ENCODE data around the gene MCM9. TPM values are rescaled to one million over a fixed set of nuclear protein-coding genes. Genes with fewer than 3 reads are reported as not detected.

The MCM9 gene
- total and polyA plus RNA-seq, 12 donors, result 1.5 to 7.8 (median 5.2) TPM

DNA sequence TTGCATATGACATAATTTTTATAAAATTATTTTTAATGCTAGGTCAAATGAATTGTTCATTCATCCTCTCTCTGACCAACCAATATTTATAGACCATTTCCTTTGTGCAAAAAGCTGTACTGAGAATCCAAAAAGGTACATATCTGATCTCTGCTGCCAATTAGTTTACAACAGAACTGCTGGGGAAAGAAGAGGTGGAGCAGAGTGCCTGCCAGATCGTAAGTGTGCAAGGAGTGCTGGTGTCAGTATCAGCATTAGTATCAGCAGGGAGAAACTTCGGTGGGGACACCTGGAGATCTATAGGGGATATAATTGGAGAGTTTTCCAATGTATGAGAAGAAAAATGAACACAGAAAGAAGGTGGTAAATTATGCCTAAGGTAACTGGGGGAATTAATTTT, 104.3 kb downstream of the MCM9 start:
- intact Hi-C loops (cut with DNase I), result no loop called here
- Histone ChIP-seq H3K9me3 (peaks cover 0 to 18% (median 0%) of the 10 kb centered on the region in 11 donors), H3K4me1 (peaks cover 0 to 4% (median 0%) of the 10 kb centered on the region in 9 donors), H3K36me3 (peaks cover 0 to 38% (median 22%) of the 10 kb centered on the region in 9 donors), H3K4me3 (no peak overlapping the region), H3K27ac (no peak overlapping the region), H3K27me3 (no peaks in the 10 kb centered on the region)
- DNase-seq (no peak), ATAC-seq (no peak)
- WGBS, 2 donors, result 73 to 74% methylated on average over 2 of the region's 2 CpGs
- TF ChIP-seq, protein P1, sequence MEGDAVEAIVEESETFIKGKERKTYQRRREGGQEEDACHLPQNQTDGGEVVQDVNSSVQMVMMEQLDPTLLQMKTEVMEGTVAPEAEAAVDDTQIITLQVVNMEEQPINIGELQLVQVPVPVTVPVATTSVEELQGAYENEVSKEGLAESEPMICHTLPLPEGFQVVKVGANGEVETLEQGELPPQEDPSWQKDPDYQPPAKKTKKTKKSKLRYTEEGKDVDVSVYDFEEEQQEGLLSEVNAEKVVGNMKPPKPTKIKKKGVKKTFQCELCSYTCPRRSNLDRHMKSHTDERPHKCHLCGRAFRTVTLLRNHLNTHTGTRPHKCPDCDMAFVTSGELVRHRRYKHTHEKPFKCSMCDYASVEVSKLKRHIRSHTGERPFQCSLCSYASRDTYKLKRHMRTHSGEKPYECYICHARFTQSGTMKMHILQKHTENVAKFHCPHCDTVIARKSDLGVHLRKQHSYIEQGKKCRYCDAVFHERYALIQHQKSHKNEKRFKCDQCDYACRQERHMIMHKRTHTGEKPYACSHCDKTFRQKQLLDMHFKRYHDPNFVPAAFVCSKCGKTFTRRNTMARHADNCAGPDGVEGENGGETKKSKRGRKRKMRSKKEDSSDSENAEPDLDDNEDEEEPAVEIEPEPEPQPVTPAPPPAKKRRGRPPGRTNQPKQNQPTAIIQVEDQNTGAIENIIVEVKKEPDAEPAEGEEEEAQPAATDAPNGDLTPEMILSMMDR (IDR thresholded peaks at IDR 0.05), result no peak

DNA sequence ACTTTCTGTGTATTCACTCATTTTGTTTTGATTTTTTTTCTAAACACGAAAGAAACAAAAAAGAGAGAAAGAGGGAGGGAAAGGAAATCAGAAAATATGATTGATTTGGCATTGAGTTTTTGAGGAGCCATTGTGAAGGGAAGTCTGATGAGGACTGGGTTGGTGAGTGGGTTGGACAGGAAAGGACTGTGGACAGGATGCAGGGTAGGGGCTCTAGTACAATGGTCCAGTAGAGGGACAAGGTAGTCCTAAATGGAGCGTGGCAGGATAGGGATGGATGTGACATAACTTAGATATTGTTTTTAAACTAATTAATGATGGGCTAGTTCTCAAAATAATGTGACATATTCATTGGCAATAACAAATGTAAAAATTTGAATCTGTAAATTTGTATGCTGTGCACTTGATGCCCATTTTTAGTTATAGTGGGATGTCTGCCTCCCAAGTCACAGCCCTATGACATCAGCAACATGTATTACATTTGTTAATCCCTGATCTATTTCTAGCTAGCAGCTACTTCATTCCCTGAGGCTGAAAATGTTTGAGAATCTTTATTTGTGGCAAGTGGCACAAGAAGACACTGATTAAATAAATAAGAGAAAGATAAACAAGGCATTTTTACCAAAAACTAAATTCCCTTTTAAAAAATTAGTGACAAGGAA, 105.0 kb downstream of the MCM9 start:
- Histone ChIP-seq H3K9me3 (peaks cover 0 to 10% (median 0%) of the 10 kb centered on the region in 11 donors), H3K4me3 (no peak overlapping the region), H3K36me3 (peaks cover 0 to 45% (median 23%) of the 10 kb centered on the region in 9 donors), H3K27me3 (no peaks in the 10 kb centered on the region), H3K27ac (no peak overlapping the region), H3K4me1 (peaks cover 0 to 4% (median 0%) of the 10 kb centered on the region in 9 donors)
- 84 to 85% methylated on average over 2 of the region's 2 CpGs for WGBS, 2 donors
- DNase-seq, result no peak
- TF ChIP-seq, protein P1 (IDR thresholded peaks at IDR 0.05), result no peak
- intact Hi-C loops (cut with DNase I), result no loop called here
- no peak for ATAC-seq

DNA sequence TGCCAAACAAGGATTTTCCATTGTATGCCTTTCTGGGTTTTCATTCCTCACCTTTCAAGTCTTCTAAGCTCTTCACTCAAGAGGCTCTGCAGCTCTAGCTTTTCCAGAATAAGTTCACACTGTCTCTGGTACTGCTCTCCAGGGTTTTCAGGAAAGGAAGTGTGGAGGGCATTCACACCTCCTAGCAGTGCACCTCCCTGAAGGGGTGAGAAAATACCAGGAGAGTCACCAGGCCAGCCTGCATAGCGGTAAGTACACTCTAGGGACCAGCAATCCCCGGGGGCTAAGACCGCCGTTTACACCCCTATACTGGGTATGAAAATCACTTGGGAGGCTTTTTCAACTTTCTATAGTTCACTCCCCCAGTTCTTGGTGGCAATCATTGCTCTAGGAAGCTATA, 108.9 kb downstream of the MCM9 start:
- ATAC-seq (no peak), DNase-seq (no peak)
- Histone ChIP-seq H3K27ac (no peak overlapping the region), H3K4me1 (peaks cover 0 to 4% (median 0%) of the 10 kb centered on the region in 9 donors), H3K4me3 (no peak overlapping the region), H3K36me3 (peaks cover 0 to 81% (median 23%) of the 10 kb centered on the region in 9 donors), H3K9me3 (no peaks in the 10 kb centered on the region), H3K27me3 (no peaks in the 10 kb centered on the region)
- intact Hi-C loops (cut with DNase I), result no loop called here
- TF ChIP-seq, protein P1 (IDR thresholded peaks at IDR 0.05), result no peak
- 91 to 92% methylated on average over 4 of the region's 4 CpGs for WGBS, 2 donors

DNA sequence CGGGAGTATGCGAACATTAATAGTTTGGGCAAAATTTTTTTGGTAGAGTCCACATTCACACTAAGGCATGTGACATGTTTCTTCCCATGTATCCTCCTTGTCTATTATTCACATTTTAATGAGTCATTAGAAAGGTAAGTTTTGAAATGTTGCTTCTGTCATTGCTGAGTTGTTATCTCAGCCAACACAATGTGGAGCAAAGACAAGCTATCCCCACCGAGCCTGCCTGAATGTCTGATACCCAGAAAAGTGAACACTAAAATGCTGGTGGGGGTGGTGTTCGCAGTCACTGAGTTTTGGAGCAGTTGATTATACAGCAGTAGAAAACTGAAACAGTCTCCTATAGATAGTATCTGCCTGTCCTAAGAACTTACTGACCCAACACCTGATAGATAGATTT, 109.3 kb downstream of the MCM9 start:
- TF ChIP-seq, protein P1 (IDR thresholded peaks at IDR 0.05), result no peak
- no peak for DNase-seq
- ATAC-seq, result no peak
- Histone ChIP-seq H3K27ac (no peak overlapping the region), H3K4me1 (peaks cover 0 to 4% (median 0%) of the 10 kb centered on the region in 9 donors), H3K36me3 (peaks cover 0 to 81% (median 23%) of the 10 kb centered on the region in 9 donors), H3K27me3 (no peaks in the 10 kb centered on the region), H3K9me3 (no peaks in the 10 kb centered on the region), H3K4me3 (no peak overlapping the region)
- intact Hi-C loops (cut with DNase I), result no loop called here
- WGBS, 2 donors, result 93% methylated on average over 4 of the region's 4 CpGs

Measured in heart right ventricle (tissue), 16 donors.